Chondrocyte (in vitro differentiated cells): Measurements from ENCODE around the gene CDHR4. TPM values are rescaled to one million over a fixed set of nuclear protein-coding genes. Genes with fewer than 3 reads are reported as not detected.

ENCODE experiments used
- DNase-seq: peaks from one replicate; pipeline ENCODE4 v3.0.0; 2021; ENCODE audit warnings: mixed read lengths, low spot score
- H3K27ac Mint-ChIP-seq: one replicate; pipeline ENCODE4 v1.8.0; 2021; ENCODE audit warnings: mild to moderate bottlenecking, moderate library complexity, mixed read lengths; ENCODE audit not compliant: unreplicated experiment
- H3K27me3 Mint-ChIP-seq: 2 replicates; pipeline ENCODE4 v1.8.0; 2021; ENCODE audit warnings: low read depth, mixed read lengths
- H3K36me3 Mint-ChIP-seq: 2 replicates; pipeline ENCODE4 v1.8.0; 2021; ENCODE audit warnings: low read depth, mixed read lengths
- H3K4me1 Mint-ChIP-seq: 2 replicates; pipeline ENCODE4 v1.8.0; 2021; ENCODE audit warnings: low read depth, mild to moderate bottlenecking, mixed read lengths
- H3K4me3 Mint-ChIP-seq: one replicate; pipeline ENCODE4 v1.8.0; 2021; ENCODE audit warnings: mild to moderate bottlenecking, moderate library complexity, mixed read lengths; ENCODE audit not compliant: unreplicated experiment
- H3K9me3 Mint-ChIP-seq: 2 replicates; pipeline ENCODE4 v1.8.0; 2021; ENCODE audit warnings: low read depth, mixed read lengths
- total RNA-seq: library from RNA; stranded (reverse); gene quantifications from 3 replicates; pipeline ENCODE4 v1.2.1, GENCODE V29; 2021
- TF ChIP-seq, protein P1 (sequence below): fragments of 200-600 bp; sonication (generic); IDR thresholded peaks from 2 replicates; pipeline ENCODE4 v1.5.0; 2021; ENCODE audit warnings: antibody characterized with exemption, mild to moderate bottlenecking, moderate library complexity

The CDHR4 gene
- total RNA-seq, 1 donor from 2014 or later = not detected

DNA sequence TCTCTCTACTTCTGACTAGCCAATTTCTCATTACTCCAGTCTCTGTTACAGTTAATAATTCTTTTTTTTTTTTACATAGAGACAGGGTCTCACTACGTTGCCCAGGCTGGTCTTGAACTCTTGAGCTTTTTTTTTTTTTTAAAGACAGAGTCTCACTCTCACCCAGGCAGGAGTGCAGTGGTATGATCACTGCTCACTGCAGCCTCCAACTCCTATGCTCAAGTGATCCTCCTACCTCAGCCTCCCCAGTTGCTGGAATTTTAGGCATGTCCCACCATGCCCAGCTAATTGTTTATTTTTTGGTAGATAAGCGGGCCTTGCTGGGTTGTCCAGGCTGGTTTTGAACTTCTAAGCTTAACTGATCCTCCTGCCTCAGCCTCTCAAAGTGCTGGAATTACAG, 27.0 kb downstream of the CDHR4 start:
- H3K27ac Mint-ChIP-seq = no peak overlapping the region
- H3K27me3 Mint-ChIP-seq = no peaks in the 10 kb centered on the region
- H3K36me3 Mint-ChIP-seq = peaks cover 2% of the 10 kb centered on the region
- no peak overlapping the region for H3K4me3 Mint-ChIP-seq
- H3K4me1 Mint-ChIP-seq = peaks cover 15% of the 10 kb centered on the region
- H3K9me3 Mint-ChIP-seq = no peaks in the 10 kb centered on the region
- DNase-seq = no peak
- TF ChIP-seq, protein P1, sequence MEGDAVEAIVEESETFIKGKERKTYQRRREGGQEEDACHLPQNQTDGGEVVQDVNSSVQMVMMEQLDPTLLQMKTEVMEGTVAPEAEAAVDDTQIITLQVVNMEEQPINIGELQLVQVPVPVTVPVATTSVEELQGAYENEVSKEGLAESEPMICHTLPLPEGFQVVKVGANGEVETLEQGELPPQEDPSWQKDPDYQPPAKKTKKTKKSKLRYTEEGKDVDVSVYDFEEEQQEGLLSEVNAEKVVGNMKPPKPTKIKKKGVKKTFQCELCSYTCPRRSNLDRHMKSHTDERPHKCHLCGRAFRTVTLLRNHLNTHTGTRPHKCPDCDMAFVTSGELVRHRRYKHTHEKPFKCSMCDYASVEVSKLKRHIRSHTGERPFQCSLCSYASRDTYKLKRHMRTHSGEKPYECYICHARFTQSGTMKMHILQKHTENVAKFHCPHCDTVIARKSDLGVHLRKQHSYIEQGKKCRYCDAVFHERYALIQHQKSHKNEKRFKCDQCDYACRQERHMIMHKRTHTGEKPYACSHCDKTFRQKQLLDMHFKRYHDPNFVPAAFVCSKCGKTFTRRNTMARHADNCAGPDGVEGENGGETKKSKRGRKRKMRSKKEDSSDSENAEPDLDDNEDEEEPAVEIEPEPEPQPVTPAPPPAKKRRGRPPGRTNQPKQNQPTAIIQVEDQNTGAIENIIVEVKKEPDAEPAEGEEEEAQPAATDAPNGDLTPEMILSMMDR = no peak

DNA sequence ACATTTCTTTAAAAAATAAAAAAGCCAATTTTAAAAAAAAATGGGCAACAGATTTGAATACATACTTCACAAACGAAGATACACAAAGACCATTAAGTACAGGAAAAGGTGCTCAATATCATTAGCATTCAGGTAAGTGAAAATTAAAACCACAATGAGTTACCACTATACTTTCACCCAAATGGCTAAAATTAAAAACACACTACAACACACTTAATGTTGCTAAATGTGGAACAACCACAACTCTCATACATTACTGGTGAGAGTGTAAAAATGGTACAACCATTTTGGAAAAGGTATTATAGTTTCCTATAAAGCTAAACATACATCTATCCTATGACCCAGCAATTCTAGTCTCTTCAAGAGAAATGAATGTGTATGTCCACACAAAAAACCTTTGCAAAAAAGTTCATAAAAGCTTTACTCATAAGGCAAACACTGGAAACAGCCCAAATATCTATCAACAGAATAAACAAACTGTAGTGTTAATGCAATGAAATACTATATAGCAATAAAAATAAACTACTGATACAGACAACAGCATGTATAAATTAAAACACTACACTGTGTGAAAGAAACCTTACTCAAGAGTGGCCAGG, 28.2 kb downstream of the CDHR4 start:
- TF ChIP-seq, protein P1 = no peak
- Mint-ChIP-seq H3K4me1 (peaks cover 15% of the 10 kb centered on the region), H3K27ac (no peak overlapping the region), H3K9me3 (no peaks in the 10 kb centered on the region), H3K27me3 (no peaks in the 10 kb centered on the region), H3K4me3 (no peak overlapping the region), H3K36me3 (no peaks in the 10 kb centered on the region)
- no peak for DNase-seq

DNA sequence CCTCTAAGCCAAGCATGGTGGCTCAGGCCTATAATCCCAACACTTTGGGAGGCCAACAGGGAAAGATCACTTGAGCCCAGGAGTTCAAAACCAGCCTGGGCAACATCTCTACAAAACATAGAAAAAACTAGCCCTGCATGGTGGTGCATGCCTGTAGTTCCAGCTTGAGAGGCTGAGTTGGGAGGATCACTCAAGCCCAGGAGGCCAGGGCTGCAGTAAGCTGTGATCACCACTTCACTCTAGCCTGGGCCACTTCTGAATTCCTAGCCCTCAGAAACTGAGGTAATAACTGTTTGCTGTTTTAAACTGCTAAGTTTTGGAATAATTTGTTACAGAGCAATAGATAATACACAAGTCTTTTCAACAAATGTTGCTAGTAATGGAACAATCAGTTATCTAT, 29.7 kb downstream of the CDHR4 start:
- DNase-seq = no peak
- Mint-ChIP-seq H3K9me3 (no peaks in the 10 kb centered on the region), H3K4me1 (peaks cover 15% of the 10 kb centered on the region), H3K27me3 (no peaks in the 10 kb centered on the region), H3K36me3 (no peaks in the 10 kb centered on the region), H3K4me3 (no peak overlapping the region), H3K27ac (peak overlapping the region; percentile 73)
- TF ChIP-seq, protein P1 = no peak

DNA sequence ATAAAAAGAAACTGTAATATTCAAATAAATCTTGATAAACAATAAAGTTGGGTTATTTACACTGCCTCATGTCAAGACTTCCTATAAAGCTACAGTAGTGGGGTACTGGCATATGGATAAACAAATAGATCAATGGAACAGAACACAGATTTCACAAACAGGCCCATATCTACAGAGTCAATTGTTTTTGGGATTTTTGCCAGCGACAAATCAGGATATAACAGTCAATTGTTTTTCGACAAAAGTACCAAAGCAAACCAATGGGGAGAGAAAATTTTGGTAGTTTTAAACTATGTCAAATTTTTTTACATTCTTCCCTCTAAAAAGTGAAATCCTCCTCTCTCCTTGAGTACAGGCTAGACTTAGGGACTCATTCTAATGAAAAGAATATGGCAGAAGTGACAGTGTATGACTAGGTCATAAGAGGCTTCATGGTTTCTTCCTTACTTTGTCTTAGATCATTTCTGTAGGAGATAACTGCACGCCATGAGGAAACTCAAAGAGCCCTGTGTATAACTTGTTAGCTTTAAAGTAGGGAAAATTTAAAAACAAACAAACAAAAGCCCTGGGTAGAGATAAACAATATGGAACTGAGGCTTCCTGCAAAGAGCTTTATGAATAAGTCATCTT, 30.3 kb downstream of the CDHR4 start:
- Mint-ChIP-seq H3K36me3 (no peaks in the 10 kb centered on the region), H3K27ac (peak overlapping the region; percentile 1), H3K4me1 (peaks cover 15% of the 10 kb centered on the region), H3K4me3 (no peak overlapping the region), H3K27me3 (no peaks in the 10 kb centered on the region), H3K9me3 (no peaks in the 10 kb centered on the region)
- DNase-seq = no peak
- TF ChIP-seq, protein P1 = no peak

DNA sequence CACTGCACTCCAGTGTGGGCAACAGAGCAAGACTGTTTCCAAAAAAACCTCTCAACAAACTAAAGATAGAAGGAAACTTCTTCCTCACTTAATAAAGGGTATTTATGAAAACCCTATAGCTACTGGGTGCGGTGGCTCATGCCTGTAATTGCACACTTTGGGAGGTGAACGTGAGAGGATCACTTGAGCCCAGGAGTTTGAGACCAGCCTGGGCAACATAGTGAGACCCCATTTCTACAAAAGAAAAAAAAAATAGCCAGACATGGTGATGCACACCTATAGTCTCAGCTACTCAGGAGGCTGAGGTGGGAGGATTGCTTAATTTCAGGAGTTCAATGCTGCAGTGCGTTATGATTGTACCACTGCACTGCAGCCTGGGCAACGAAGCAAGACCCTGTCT, 35.7 kb downstream of the CDHR4 start:
- DNase-seq = no peak
- TF ChIP-seq, protein P1 = no peak
- no peaks in the 10 kb centered on the region for H3K9me3 Mint-ChIP-seq
- H3K4me1 Mint-ChIP-seq = peaks cover 10% of the 10 kb centered on the region
- no peaks in the 10 kb centered on the region for H3K36me3 Mint-ChIP-seq
- no peaks in the 10 kb centered on the region for H3K27me3 Mint-ChIP-seq
- no peak overlapping the region for H3K4me3 Mint-ChIP-seq
- H3K27ac Mint-ChIP-seq = no peak overlapping the region
